Effector CD4-positive, alpha-beta T cell (primary cell): ENCODE measurements around the gene MAP7D3.

Experiments
- DNase-seq: peaks from one replicate; pipeline ENCODE4 v3.0.0-alpha.2; 2020

Gene MAP7D3

DNA sequence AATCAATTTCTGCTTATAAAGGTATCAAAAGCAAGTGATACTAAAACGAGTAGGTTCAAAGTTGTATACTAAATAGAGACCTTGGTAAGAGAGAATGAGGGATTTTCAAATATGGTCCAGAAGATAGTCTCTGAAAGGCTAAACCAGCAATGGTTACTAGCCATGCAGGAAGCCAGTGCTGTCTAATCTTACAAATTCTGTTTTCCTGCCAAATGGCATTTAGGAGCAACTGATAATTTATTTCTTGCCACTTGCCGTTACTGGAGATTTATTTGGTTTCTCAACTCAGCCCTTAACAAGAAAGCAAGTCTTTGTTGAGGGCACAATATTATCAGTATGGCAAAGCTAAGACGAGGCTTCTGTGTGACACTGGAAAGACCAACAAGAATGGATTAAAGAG lies 47.2 kb downstream of the MAP7D3 start:
- no peak for DNase-seq

- DNase-seq, result no peak
These were observed 47.8 kb downstream of the MAP7D3 start for GRCh38 chrX:136203438-136203837.

- DNase-seq, result no peak
These were observed 48.3 kb downstream of the MAP7D3 start for GRCh38 chrX:136202889-136203288.

- no peak for DNase-seq
These were observed 49.6 kb downstream of the MAP7D3 start for GRCh38 chrX:136201601-136202000.

DNA sequence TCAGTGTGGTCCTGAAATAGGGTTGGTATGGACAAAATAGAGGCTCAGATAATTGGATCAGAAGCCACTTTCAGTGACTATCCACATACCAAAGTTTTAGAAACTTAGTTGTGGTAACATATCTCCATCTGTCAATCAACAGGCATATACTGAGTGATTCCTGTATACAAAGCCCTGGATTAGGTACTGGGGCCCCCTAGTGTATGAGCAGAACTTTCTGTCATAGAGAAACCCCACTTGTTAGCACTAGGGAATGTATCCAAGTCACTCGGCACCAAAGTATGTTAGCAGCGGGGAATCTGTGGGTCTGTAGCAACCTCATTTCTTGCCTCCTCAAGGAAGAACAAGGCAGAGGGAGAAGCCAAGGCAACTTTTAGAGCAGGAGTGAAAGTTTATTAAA lies 50.7 kb downstream of the MAP7D3 start:
- no peak for DNase-seq

DNA sequence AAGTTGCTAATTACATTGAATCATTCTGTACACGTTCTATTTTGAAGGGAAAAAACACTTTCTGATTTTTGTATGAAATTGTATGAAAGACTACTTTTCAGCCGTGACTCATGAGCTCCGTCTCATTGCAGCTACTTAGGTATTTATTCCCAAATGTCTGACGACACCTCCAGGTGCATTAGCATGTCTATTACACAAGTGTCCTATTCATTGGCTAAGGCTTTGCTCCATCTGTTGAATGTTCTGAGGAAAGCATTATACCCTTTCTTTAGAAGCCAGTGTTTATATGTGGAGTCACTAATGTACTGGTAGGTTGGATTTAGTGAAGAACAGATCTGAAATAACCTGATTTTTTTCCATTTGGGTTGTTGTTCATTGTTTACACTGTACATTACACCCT lies 51.8 kb downstream of the MAP7D3 start:
- DNase-seq, result no peak

GRCh38 chrX:136198678-136199243 lies 52.4 kb downstream of the MAP7D3 start:
- DNase-seq, result no peak

- no peak for DNase-seq
These were observed 53.2 kb downstream of the MAP7D3 start for GRCh38 chrX:136198010-136198409.

- DNase-seq, result no peak
These were observed 54.5 kb downstream of the MAP7D3 start for GRCh38 chrX:136196691-136197155.

- no peak for DNase-seq
These were observed 56.0 kb downstream of the MAP7D3 start for GRCh38 chrX:136195247-136195646.

- DNase-seq, result no peak
These were observed 56.7 kb downstream of the MAP7D3 start for GRCh38 chrX:136194536-136194935.

DNA sequence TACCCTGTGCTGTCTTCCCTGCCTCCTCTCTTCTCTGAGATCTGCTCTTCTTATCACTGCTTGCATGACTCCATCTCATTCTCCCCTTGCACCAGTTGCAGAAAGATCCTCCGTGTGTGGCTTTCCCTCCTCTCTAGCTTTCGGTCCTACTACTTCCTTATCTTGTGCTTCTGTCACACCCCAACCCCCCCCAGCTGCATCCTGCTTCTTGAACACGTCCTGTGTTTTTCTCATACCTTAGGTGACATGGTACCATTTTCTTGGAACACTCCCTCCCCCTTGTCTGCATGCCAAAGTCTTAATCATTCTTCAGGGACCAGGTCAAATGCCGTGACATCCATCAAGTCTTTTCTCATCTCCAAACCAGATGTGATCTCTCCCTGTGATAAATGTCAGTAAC lies 57.4 kb downstream of the MAP7D3 start:
- DNase-seq, result no peak

DNA sequence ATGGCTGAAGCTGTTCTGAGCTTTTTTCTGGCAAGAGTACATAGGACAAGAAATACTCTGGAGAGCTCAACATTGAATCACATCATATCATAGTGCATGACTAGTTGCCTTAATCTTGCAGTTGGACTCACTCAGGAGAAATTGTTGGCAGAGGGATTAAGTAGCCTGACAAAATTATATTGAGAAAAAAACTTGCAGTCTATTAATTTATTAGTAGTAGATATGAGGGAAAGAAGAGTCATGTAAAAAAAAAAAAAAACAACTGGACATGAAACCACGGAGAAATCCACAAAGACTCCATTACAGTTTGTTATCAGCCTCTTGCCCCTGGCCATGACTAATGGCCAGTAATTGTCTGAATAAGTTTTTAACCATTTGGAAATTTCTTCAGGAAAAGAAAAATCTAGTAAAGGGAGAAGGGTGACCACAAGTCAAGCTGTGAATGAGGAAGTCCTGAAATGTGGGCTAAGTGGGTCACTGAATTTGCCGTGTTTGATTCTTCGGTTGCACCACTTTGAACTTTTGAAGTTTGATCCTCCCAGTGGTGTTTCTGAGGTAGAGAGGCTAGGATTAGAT lies 58.3 kb downstream of the MAP7D3 start:
- DNase-seq, result no peak

- DNase-seq, result no peak
These were observed 59.1 kb downstream of the MAP7D3 start for GRCh38 chrX:136192135-136192534.

GRCh38 chrX:136191171-136191570 lies 60.0 kb downstream of the MAP7D3 start:
- no peak for DNase-seq

DNA sequence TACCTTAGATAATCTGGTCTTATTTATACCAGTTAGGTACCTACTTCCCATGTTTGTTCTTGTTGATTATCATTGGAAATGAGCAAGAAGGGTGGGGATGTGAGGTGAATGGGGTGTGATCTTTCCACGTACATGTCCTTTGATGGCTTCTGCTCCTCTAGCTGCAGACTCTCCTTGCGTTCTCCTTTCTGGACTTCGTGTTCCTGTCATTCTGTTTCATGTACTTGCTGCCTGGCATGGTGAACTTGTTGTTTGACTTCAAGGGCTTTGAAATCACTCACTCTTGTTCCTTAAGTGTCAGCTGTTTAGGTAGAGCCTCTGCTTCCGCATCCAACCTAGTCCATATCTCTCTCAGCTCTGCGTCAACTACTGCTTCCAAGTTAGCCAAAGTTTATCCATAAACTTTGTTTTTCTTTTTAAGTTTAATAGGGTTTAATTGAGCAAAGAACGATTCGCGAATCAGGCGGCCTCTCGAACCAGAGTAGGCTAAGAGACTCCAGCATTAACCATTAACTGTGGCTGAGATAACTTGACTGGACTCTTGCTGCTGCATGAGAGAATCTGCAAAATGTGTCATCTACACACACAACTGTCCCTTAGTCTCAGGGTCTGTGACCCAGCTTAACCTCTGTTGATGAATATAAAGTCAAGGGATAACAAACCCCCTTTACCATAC lies 61.0 kb downstream of the MAP7D3 start:
- no peak for DNase-seq

- no peak for DNase-seq
These were observed 62.0 kb downstream of the MAP7D3 start for GRCh38 chrX:136189222-136189621.

DNA sequence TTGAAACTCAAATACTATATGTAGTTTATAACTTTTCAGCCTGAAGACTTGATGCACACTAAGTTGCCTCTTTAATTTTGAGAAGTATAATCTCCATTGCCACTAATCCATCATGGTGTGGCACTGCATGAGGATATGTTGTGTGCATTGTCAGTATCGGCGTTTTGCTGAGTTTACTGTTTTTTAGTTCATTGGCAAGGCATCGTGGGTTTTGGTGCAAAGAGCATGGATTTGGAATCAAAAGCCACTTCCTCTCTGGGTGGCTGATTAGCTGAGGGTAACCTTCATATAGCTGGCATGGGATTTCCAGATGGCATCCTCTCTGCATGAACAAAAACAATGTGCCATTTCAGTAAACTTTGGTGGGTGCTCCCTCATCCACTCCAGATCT lies 65.2 kb downstream of the MAP7D3 start:
- DNase-seq, result no peak

- no peak for DNase-seq
These were observed 65.7 kb downstream of the MAP7D3 start for GRCh38 chrX:136185401-136186022.

GRCh38 chrX:136183917-136184316 lies 67.3 kb downstream of the MAP7D3 start:
- DNase-seq, result no peak

DNA sequence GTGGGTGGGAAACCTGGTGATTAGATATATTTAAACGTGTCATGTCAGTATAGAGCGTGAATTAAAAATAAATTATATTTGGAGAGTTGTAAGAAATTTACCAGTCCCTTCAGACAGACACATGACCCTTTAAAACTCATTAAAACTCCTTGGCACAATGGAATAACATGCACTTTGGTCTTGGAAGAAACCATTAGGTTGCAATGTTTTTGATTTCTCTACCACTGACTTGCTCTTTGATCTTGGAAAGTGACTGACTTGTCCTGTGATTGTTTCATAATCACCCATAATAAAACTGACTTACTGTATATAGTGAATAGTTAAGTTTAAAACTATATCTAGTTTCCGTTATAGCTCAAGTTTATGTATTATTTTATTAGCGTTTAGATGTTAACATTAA lies 68.0 kb downstream of the MAP7D3 start:
- no peak for DNase-seq

DNA sequence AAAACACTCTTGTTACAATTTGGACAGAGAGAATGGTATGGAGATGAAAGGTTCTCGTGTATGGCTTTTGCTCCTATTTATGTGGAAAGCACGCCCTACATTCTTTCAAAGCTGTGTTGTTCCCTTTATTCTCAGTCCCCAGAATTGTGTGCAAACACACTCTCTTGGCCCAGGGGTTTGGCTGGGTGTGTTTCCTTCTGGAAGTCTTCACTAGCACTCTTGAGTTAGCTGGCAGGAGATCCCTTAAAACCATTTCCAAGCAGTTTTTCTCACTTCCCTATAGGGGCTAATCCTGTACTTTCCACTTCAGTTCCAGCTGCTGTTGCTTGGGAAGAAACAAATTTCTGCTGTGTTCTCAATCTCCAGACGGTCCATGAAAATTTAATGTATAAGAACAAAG lies 68.8 kb downstream of the MAP7D3 start:
- DNase-seq, result no peak

DNA sequence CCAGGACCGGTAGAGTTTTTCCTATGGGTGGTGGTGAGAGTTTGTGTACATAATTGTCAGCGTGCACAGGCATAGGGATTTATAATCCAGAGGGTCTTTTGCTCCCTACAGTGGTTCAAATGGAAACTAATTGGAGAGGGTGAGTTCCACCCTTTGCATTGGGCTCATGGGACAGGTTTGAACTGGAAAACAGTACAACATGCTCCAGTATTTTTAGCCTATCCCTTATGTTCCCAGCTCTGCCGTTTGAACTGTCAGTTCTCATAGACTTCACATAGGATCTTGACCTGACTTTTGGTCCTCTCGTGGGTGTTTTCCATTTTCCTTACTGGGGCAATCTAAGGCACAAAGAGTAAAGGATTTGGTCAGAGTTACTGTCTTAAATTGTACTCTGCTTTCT lies 72.1 kb downstream of the MAP7D3 start:
- DNase-seq, result no peak

- no peak for DNase-seq
These were observed 74.8 kb downstream of the MAP7D3 start for GRCh38 chrX:136176399-136176825.
